GM19043 (cell line): ENCODE measurements around the gene ASB5.

ENCODE experiments used
- ATAC-seq: cut with Tn5 transposase; IDR thresholded peaks from one replicate; pipeline ENCODE4 v1.9.1; 2021; ENCODE audit warnings: low read depth; ENCODE audit not compliant: unreplicated experiment

Gene ASB5

GRCh38 chr4:176186067-176186466, 83.0 kb downstream of the ASB5 start:
- no peak for ATAC-seq

DNA sequence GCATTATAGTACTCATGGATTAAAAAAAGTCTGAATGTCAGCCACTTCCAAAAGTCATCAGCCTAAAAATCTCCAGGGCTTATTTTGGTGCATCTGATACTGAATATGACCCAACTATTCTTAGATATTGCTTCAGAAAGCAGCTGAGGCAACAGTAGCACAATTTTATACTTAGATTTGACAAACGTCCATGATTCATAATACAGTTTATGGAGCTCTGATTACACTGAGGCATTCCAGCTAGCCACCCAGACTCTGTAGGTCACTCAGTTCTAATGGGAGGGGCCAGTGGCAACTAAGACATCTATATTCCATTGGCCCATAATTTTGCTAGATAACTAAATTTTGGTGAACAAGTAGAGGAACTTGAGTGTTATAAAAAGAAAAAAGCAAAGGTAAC, 84.0 kb downstream of the ASB5 start:
- no peak for ATAC-seq
